PC-3 (cell line): Measurements from ENCODE around the gene ITCH. TPM values are rescaled to one million over a fixed set of nuclear protein-coding genes. Genes with fewer than 3 reads are reported as not detected.
A peak's percentile ranks its signal among the peaks of the same experiment; 100 is the strongest.

Source experiments
- ATAC-seq: fragments of 200-7000 bp; cut with Tn5 transposase; 2 replicates; pipeline ENCODE4 v1.9.1; 2020; ENCODE audit warnings: mild to moderate bottlenecking, moderate library complexity
- BruUV-seq: library from RNA; stranded (reverse); fragments of 400-500 nt; replicated peaks from 2 replicates; lab custom pipeline; 2021; lab: Mats Ljungman, UMichigan
- CTCF ChIA-PET: fragments of 300-600 bp; sonication (Branson Sonifier 250); formaldehyde crosslinking; loops from one replicate; lab custom pipeline; 2022; ENCODE audit warnings: antibody characterized with exemption; lab: Charles Lee
- POLR2A ChIA-PET: fragments of 300-600 bp; sonication (Branson Sonifier 250); formaldehyde crosslinking; loops from one replicate; lab custom pipeline; 2022; ENCODE audit warnings: antibody characterized with exemption; ENCODE audit not compliant: unreplicated experiment; lab: Charles Lee
- DNase-seq: peaks from one replicate; pipeline ENCODE4 v3.0.0-alpha.2; 2015
- H2AFZ ChIP-seq: fragments of 300-600 bp; sonication (generic); 2 replicates; pipeline ENCODE4 v1.6.0; 2016; ENCODE audit warnings: antibody characterized with exemption, low read length
- H3F3A ChIP-seq: fragments of 300-600 bp; sonication (generic); one replicate; pipeline ENCODE4 v1.6.0; 2017; ENCODE audit warnings: antibody characterized with exemption, low read length, control low read depth, mild to moderate bottlenecking; ENCODE audit not compliant: unreplicated experiment
- H3K27ac ChIP-seq: fragments of 300-600 bp; sonication (generic); 2 replicates; pipeline ENCODE4 v1.5.1; 2016; ENCODE audit warnings: mild to moderate bottlenecking, low read length
- H3K27me3 ChIP-seq: fragments of 300-600 bp; sonication (generic); 2 replicates; pipeline ENCODE4 v1.6.1; 2016; ENCODE audit warnings: low read length, mixed read lengths
- H3K36me3 ChIP-seq: fragments of 300-600 bp; sonication (generic); 2 replicates; pipeline ENCODE4 v1.6.1; 2016; ENCODE audit warnings: low read depth, mixed run types, low read length, mixed read lengths
- H3K4me1 ChIP-seq: fragments of 300-600 bp; sonication (generic); 2 replicates; pipeline ENCODE4 v1.5.1; 2016; ENCODE audit warnings: low read length; ENCODE audit not compliant: insufficient read depth
- H3K4me2 ChIP-seq: fragments of 300-600 bp; sonication (generic); 2 replicates; pipeline ENCODE4 v1.6.0; 2016; ENCODE audit warnings: low read length
- H3K4me3 ChIP-seq: fragments of 300-600 bp; sonication (generic); 2 replicates; pipeline ENCODE4 v1.5.1; 2016; ENCODE audit warnings: mild to moderate bottlenecking, low read length, mixed read lengths
- H3K79me2 ChIP-seq: fragments of 300-600 bp; sonication (generic); 2 replicates; pipeline ENCODE4 v1.6.1; 2017; ENCODE audit warnings: low read length, mixed read lengths
- H3K9ac ChIP-seq: fragments of 300-600 bp; sonication (generic); 2 replicates; pipeline ENCODE4 v1.6.0; 2016; ENCODE audit warnings: mild to moderate bottlenecking, low read length
- H3K9me2 ChIP-seq: fragments of 300-600 bp; sonication (generic); replicated peaks from 2 replicates; pipeline ENCODE4 v1.6.1; 2016; ENCODE audit warnings: mixed run types, low read length, mixed read lengths
- H3K9me3 ChIP-seq: fragments of 300-600 bp; sonication (generic); 2 replicates; pipeline ENCODE4 v1.6.1; 2016; ENCODE audit warnings: low read length, mixed read lengths
- H4K20me1 ChIP-seq: fragments of 300-600 bp; sonication (generic); 2 replicates; pipeline ENCODE4 v1.6.1; 2016; ENCODE audit warnings: low read length, mixed read lengths
- CTCF ChIP-seq: fragments of 300-600 bp; sonication (generic); conservative IDR thresholded peaks from 2 replicates; pipeline ENCODE4 v1.5.1; 2017; ENCODE audit warnings: antibody characterized with exemption, low read depth, mild to moderate bottlenecking, low read length
- EZH2 ChIP-seq: fragments of 300-600 bp; sonication (generic); IDR thresholded peaks from one replicate; pipeline ENCODE4 v1.6.1; 2017; ENCODE audit warnings: antibody characterized with exemption, mild to moderate bottlenecking, low read length; ENCODE audit not compliant: unreplicated experiment
- EZH2phosphoT487 ChIP-seq: fragments of 300-600 bp; sonication (generic); IDR thresholded peaks from 2 replicates; pipeline ENCODE4 v1.6.1; 2018; ENCODE audit warnings: mild to moderate bottlenecking, antibody characterized with exemption, low read length, borderline replicate concordance
- intact Hi-C: fragments of 100-400 bp; cut with micrococcal nuclease; formaldehyde crosslinking; loops from 2 replicates; pipeline ENCODE4 v1.9.0; 2023
- total RNA-seq: library from RNA; depleted of rRNA; stranded (reverse); fragments of >200 nt; gene quantifications from 2 replicates; pipeline ENCODE4 v1.2.3, GENCODE V29; 2014

Gene ITCH
- total RNA-seq, 1 experiment from 2014 or later: 54.8 TPM

GRCh38 chr20:34526466-34526865 lies 163.4 kb downstream of the ITCH start:
- peaks cover 7% of the 10 kb centered on the region for H4K20me1 ChIP-seq
- CTCF ChIA-PET: interaction anchor here (1.4 kb wide), 1 partner anchor 214 kb away, joined by 3 read pairs; no protein-coding TSS in a partner anchor
- peak overlapping the region; percentile 64 for H3K9ac ChIP-seq
- peaks cover 5% of the 10 kb centered on the region for H3F3A ChIP-seq
- TSS peak; percentile 36 for BruUV-seq
- H3K9me3 ChIP-seq: no peaks in the 10 kb centered on the region
- no peaks in the 10 kb centered on the region for H3K9me2 ChIP-seq
- H3K4me3 ChIP-seq: peak overlapping the region; percentile 17; the same call in 1 of the 2 replicates
- no peaks in the 10 kb centered on the region for H3K27me3 ChIP-seq
- peaks cover 48% of the 10 kb centered on the region for H3K79me2 ChIP-seq
- no peak for DNase-seq
- ATAC-seq: no peak
- H2AFZ ChIP-seq: no peak overlapping the region
- intact Hi-C loops: loop anchor here (1.0 kb wide), 1 partner anchor 10 kb away; the partner anchor contains the start of gene DYNLRB1
- H3K4me1 ChIP-seq: peaks cover 44% of the 10 kb centered on the region
- POLR2A ChIA-PET: interaction anchor here (1.8 kb wide), 1 partner anchor 10 kb away, joined by 26 read pairs; the partner anchor contains the start of gene DYNLRB1
- TF ChIP-seq EZH2: no peak
- no peak for TF ChIP-seq CTCF
- no peak for TF ChIP-seq EZH2phosphoT487
- peak overlapping the region; percentile 66 for H3K4me2 ChIP-seq
- H3K27ac ChIP-seq: peak overlapping the region; percentile 84
- H3K36me3 ChIP-seq: peaks cover 32% of the 10 kb centered on the region

- peaks cover 5% of the 10 kb centered on the region for H3F3A ChIP-seq
- peaks cover 42% of the 10 kb centered on the region for H3K79me2 ChIP-seq
- H3K27ac ChIP-seq: peak overlapping the region; percentile 84
Measured at GRCh38 chr20:34527016-34527415, 163.9 kb downstream of the ITCH start.

More at GRCh38 chr20:34527016-34527415, 163.9 kb downstream of the ITCH start:
- Histone ChIP-seq H4K20me1 (peaks cover 7% of the 10 kb centered on the region), H3K4me3 (0 out of 2 replicates have a peak overlapping the region, but pooled peaks have one; percentile 17), H2AFZ (no peak overlapping the region), H3K4me2 (peak overlapping the region; percentile 66; the same call in 1 of the 2 replicates), H3K36me3 (peaks cover 33% of the 10 kb centered on the region), H3K9me2 (no peaks in the 10 kb centered on the region), H3K9ac (peak overlapping the region; percentile 64; the same call in 1 of the 2 replicates), H3K9me3 (no peaks in the 10 kb centered on the region), H3K27me3 (no peaks in the 10 kb centered on the region), H3K4me1 (peaks cover 44% of the 10 kb centered on the region)
- no TSS peak for BruUV-seq
- ChIA-PET CTCF (interaction anchor here (0.7 kb wide), 1 partner anchor 243 kb away, joined by 3 read pairs; no protein-coding TSS in a partner anchor), POLR2A (no interaction called here)
- ATAC-seq (no peak), DNase-seq (no peak)
- no peak for TF ChIP-seq EZH2phosphoT487
- no peak for TF ChIP-seq CTCF
- TF ChIP-seq EZH2: no peak
- intact Hi-C loops: no loop called here
